SKM-1 treated with dmso at 0.1 percent for 144 hours (cell line): Measurements from ENCODE around the gene VPS13D.

Source experiments
- DNase-seq: peaks from one replicate; lab custom pipeline; 2025; ENCODE audit not compliant: unreplicated experiment; lab: John Stamatoyannopoulos, UW

Gene VPS13D

GRCh38 chr1:12229835-12230548, at the start of gene VPS13D:
TSS of gene VPS13D (plus strand) at chr1:12230030. CDS start at chr1:12234267, 4,237 bp downstream.
- peak; percentile 74 for DNase-seq

- DNase-seq = peak; percentile 95
Observed at GRCh38 chr1:12180315-12180714, 49.5 kb upstream of the VPS13D start.

DNA sequence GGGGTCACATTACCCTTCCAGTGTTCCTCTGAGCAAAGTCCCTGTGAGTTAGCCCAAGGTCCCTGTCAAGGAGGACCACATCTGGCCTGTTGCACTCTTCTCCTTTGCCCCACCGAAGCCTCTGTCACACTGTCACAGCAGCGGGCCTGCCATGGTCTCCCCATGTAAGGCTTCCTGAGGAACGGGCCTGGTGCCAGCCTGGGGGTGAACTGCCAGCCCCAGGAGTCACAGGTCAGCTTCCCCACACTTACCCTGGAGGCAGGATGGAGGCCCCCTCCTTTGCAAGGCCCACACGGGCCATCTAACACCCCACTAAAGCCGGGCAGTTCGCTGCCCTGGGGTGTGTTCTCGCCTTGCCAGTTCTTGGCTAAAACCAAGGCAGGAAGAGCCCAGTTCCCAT, 48.9 kb upstream of the VPS13D start:
- DNase-seq = no peak

- DNase-seq = no peak
Observed at GRCh38 chr1:12181568-12181967, 48.3 kb upstream of the VPS13D start.

GRCh38 chr1:12182410-12182984, 47.3 kb upstream of the VPS13D start:
- DNase-seq = no peak

- DNase-seq = no peak
Observed at GRCh38 chr1:12183095-12183794, 46.6 kb upstream of the VPS13D start.

GRCh38 chr1:12184008-12184681, 45.7 kb upstream of the VPS13D start:
- DNase-seq = peak; percentile 93

DNA sequence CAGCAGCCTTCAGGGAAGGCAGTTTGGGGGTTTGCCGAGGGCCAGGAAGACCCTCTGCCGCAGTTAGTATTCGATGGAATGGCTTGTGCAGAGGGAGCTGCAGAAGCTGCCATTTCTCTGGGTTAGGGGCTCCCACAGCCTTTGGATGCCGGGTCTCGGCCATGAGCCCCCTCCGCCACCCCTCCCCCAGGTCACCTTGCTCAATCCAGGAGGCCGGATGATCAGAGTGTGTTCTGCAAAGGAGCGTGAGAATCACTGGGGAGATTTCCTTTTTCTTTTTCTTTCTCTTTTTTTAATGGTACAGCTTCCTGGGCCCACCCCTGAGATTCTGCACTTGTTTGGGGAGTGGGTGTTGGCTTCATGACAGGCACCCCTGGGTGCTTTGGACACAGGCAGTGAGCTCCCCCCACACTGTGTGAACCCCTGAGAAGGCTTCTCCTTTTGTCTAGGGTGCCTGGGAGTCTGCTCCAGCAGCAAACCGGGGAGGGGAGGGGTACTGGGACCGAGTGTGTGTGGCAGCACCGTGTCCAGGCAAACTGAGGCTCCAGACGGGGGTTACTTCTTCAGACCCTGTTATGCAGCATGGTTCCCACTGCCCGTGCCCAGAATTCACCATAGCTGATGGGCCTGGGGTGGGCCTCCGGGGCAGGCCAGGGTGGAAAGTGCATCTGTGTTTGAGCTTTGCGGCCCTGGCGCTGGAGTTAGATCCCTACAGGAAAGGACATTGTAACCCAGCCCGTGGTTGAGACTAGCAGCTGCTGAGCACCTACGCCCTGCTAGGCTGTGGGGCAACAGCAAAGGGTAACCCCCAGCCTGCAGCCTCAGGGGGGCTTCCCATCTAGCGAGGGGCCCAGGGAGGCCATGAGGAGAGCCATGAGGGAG, 44.6 kb upstream of the VPS13D start:
- peak; percentile 40 for DNase-seq

DNA sequence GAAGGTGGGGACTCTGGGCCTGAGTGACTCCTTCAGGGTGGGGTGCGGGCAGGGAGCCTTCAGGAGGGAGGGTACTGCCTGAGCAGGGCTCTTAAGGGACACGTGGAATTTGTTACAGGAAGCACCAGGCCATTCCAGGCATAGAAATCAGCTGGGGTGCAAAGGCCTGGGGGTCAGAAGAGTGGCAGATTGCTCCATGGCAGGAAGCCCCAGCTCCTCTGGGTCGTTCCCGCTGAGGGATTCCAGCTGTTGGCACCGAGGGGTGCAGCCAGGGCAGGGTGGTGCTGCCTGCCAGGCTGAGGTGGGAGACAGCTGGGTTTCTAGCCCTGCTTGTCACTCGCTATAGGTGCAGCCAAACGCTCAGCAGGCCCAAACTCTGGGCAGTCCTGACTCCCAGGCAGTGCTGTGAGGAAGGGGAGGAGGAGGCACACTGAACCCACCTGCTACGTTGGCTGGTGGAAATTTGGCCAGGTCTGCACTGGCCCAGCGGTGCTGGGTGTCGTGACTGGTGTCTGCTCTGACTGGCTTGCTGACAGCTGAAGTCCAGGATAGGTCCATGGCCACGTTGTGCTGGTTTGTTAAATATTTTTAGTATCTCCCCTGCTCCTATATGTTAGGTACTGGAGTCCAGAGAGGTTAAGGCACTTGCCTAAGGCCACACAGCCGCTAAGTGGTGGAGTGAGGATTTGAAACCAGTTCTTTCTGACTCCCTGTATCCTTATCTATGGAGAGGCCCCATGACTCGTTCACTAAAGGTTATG, 43.7 kb upstream of the VPS13D start:
- DNase-seq = no peak

DNA sequence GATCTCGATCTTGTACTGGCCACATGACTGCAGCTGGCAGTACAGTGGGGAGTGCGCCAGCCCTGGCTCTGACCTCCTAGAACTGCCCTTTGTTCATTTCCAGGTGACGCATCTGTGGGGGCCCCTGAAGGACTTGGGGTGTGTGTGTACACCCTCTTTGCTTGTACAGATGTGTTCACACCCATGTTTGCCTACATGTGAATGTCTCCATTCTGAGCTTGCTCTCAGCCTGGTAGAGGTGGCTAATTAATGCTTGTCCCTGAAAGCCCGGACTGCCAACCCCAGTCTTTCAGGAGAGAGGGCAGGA, 43.2 kb upstream of the VPS13D start:
- DNase-seq = no peak

- DNase-seq = no peak
Observed at GRCh38 chr1:12188115-12188514, 41.7 kb upstream of the VPS13D start.

DNA sequence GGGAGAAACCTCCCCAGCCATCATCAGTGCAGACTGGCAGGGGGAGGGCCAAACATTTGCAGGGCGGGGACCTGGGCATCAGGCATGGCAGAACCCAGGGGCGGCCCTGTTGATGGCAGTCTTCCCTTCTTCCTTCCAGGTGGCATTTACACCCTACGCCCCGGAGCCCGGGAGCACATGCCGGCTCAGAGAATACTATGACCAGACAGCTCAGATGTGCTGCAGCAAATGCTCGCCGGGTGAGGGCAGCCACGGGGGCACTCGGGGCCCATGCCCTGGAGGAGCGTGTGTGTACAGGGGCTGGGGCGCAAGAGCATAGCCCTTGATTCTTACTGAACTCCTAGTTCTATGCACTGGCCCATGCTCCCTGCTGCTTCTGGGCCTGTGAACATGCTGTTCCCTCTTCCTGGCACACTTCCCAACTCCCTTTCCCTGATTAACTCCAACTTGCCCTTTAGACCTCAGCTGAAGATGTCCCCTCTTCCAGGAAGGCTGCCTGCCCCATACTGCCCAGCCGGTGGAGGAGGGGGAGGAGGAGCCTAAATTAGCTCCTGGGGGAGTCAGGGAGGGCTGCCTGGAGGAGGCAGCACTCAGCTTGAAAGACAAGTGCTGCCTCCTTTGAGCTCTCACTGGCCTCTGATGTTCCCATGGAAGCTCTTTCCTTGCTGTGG, 41.0 kb upstream of the VPS13D start:
- DNase-seq = no peak

- no peak for DNase-seq
Observed at GRCh38 chr1:12189328-12189682, 40.5 kb upstream of the VPS13D start.

DNA sequence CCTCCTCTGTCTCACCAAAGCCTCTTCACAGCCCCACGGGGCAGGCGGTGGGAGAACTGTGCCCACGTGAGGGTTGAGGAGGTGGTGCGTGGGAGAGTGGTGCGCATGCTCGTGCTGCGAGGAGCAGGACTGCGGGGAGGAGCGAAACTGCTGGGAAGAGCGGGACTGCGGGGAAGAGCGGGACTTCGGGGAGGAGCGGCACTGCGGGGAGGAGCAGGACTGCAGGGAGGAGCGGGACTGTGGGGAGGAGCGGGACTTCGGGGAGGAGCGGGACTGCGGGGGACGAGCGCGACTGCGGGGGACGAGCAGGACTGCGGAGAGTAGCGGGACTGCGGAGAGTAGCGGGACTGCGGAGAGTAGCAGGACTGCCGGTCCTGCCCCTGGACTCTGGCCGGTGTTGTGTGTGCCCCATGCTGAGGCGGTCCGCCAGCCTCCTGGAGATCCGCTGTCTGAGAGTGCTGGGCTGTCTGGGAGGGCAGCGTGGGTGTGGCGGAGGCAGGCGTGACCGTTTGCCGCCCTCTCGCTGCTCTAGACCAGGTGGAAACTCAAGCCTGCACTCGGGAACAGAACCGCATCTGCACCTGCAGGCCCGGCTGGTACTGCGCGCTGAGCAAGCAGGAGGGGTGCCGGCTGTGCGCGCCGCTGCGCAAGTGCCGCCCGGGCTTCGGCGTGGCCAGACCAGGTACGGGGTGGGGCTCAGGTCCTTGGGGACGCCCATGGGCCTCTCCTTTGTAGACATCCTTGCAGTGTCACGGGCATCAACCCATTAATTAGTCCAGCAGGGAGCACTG, 38.4 kb upstream of the VPS13D start:
- DNase-seq = no peak

DNA sequence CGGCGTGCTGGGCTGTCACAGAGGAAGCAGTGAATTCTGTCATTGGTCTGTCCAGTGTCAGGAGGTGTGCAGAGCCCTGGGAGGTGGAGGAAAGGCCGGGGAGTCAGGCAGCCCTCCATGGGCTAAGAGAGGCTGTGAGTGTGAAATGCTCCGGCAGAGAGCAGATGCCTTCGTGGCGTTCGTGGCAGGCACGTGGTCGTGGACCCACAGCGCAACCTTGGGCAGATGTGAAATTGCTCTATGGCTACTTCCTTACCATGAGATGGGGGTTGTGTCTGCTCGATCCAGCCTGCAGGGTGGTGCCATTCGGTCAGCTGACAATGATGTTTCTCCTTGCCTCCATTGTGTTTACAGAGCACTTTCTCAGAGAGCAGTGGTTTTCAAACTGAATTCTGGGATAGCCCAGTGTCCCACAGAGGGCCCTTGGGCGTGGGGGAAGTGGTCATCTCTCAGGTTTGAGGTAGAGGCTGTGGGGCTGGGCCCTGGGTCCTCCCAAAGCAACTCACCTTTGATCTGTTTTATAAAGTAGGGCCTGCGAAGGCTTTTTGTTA, 35.1 kb upstream of the VPS13D start:
- no peak for DNase-seq

GRCh38 chr1:12195416-12195815, 34.4 kb upstream of the VPS13D start:
- DNase-seq = no peak

- peak; percentile 97 for DNase-seq
Observed at GRCh38 chr1:12196641-12197482, 33.0 kb upstream of the VPS13D start.

DNA sequence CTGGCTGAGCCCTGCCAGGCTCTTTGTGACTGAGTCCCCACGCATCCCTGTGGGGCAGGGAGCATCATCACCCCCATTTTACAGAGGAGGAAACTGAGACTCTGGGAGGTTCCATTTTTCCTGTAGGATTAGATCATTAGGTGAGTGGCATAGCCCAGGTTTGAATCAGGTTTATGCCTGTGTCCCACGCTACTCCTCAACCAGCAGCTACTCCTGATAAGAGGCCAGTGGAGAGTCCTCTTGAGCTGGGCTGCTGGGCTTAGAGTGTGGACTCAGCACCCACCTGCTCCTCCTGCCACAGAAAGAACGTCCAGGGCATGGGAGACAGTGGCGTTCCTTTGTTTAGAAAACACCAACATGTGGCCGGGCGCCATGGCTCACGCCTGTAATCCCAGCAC, 32.3 kb upstream of the VPS13D start:
- no peak for DNase-seq
